Pancreas (tissue), 10 donors: ENCODE data around the gene POLR3E. TPM values are rescaled to one million over a fixed set of nuclear protein-coding genes. Genes with fewer than 3 reads are reported as not detected.

Experiments used
- ATAC-seq, 4 donors: fragments of 200-7000 bp; cut with Tn5 transposase; one replicate each; pipeline versions ENCODE4 v1.8.0 to v1.9.1; 2020; ENCODE audit warnings: mild to moderate bottlenecking in 4 of 4, moderate library complexity in 4 of 4
- DNase-seq, 6 donors: peaks; one replicate each; pipeline ENCODE4 v3.0.0-alpha.2; 2020
- FAIRE-seq: peaks from 2 replicates; lab custom pipeline; 2012; peaks lifted over from hg19 to GRCh38; lab: Jason Lieb, UNC
- H3K27ac ChIP-seq, 4 donors: fragments of 200-600 bp; sonication (generic); 1 replicate in 3 of 4; 2 replicates in 1 of 4; pipeline versions ENCODE4 v1.5.0 to v1.8.0; 2020
- H3K27me3 ChIP-seq, 4 donors: fragments of 200-600 bp; one replicate each; pipeline ENCODE4 v1.8.0; 2021
- H3K36me3 ChIP-seq, 3 donors: fragments of 200-600 bp; sonication (generic) in 1 of 3; one replicate each; pipeline versions ENCODE4 v1.5.0 to v1.8.0; 2020 to 2021
- H3K4me1 ChIP-seq, 3 donors: fragments of 200-600 bp; one replicate each; pipeline ENCODE4 v1.8.0; 2021
- H3K4me3 ChIP-seq, 4 donors: fragments of 200-600 bp; sonication (generic) in 2 of 4; one replicate each; pipeline versions ENCODE4 v1.5.0 to v1.8.0; 2020 to 2021
- H3K9me3 ChIP-seq, 4 donors: fragments of 200-600 bp; one replicate each; pipeline ENCODE4 v1.8.0; 2021
- CTCF ChIP-seq, 4 donors: fragments of 200-600 bp; sonication (generic) in 3 of 4; IDR thresholded peaks; one replicate each; pipeline versions ENCODE4 v1.5.0 to v1.8.0; 2021; ENCODE audit warnings: antibody characterized with exemption in 4 of 4
- WGBS, 2 donors: extraction: QIAGEN DNeasy Blood & Tissue Kit; methylation state at CpG; one replicate each; pipeline ENCODE4 v1.1.7; 2013; 5-methylcytosine and 5-hydroxymethylcytosine counted together
- intact Hi-C, 3 donors: fragments of 100-400 bp; cut with DNase I; formaldehyde crosslinking; loops; one replicate each; pipeline versions ENCODE4 v1.11.1 to v1.14.2; 2022
- polyA plus RNA-seq, 2 donors: library from polyadenylated mRNA; stranded (reverse); fragments of 200-250 nt; gene quantifications; one replicate each; pipeline ENCODE4 v1.2.3, GENCODE V29; 2013
- total RNA-seq, 6 donors: library from RNA; stranded (reverse); fragmentation: NEBNext Ultra II Directional in 4 of 6; extraction: Animal tissue kit (Norgen Biotek cat#: 25700) in 4 of 6; gene quantifications; one replicate each; pipeline versions ENCODE4 v1.2.1 to v1.2.4, GENCODE V29; 2021 to 2023
- donor health status: healthy with polysubstance abuse.
- donor health status: DM: no; HTN: no; CAD: no; lungs with moderate emphysema.
- donor health status: DM: no; HTN: no; CAD: no.
- donor health status: control.
- donor health status: control.
- donor health status: Bipolar disorder and iron deficiency.
- donor health status: DM: yes; HTN: yes; CAD: no.
- donor health status: DM: no; HTN: no; CAD: no.
- donor health status: DM: no; HTN: no; CAD: no.
- donor health status: DM: yes; HTN: yes; CAD: no.

POLR3E gene
- total and polyA plus RNA-seq, 8 donors = 26.3 to 38.3 (median 30.5) TPM

GRCh38 chr16:22313876-22314470 is 16.8 kb downstream of the POLR3E start:
- H3K27ac ChIP-seq = no peak overlapping the region
- FAIRE-seq = no peak
- no peak overlapping the region for H3K4me3 ChIP-seq
- intact Hi-C loops = no loop called here
- peaks cover 3 to 78% (median 37%) of the 10 kb centered on the region in 3 donors for H3K36me3 ChIP-seq
- H3K9me3 ChIP-seq = no peaks in the 10 kb centered on the region
- H3K27me3 ChIP-seq = no peaks in the 10 kb centered on the region
- ATAC-seq = no peak
- DNase-seq = peak in 1 of 6 donors; percentile 36
- 93 to 96% methylated on average over 10 of the region's 10 CpGs for WGBS, 2 donors
- no peaks in the 10 kb centered on the region for H3K4me1 ChIP-seq
- no peak for TF ChIP-seq CTCF (IDR thresholded peaks at IDR 0.05)

GRCh38 chr16:22314661-22315626 is 17.7 kb downstream of the POLR3E start:
- H3K9me3 ChIP-seq = no peaks in the 10 kb centered on the region
- FAIRE-seq (no peak), DNase-seq (peak in 1 of 6 donors; percentile 45), ATAC-seq (no peak)
- no peaks in the 10 kb centered on the region for H3K4me1 ChIP-seq
- H3K27ac ChIP-seq = no peak overlapping the region
- no peak for TF ChIP-seq CTCF (IDR thresholded peaks at IDR 0.05)
- peaks cover 3 to 74% (median 35%) of the 10 kb centered on the region in 3 donors for H3K36me3 ChIP-seq
- intact Hi-C loops = no loop called here
- no peaks in the 10 kb centered on the region for H3K27me3 ChIP-seq
- WGBS, 2 donors = 89 to 90% methylated on average over 37 of the region's 37 CpGs
- no peak overlapping the region for H3K4me3 ChIP-seq

GRCh38 chr16:22315979-22316378 is 18.8 kb downstream of the POLR3E start:
- 43 to 72% methylated on average over 1 of the region's 1 CpG for WGBS, 2 donors
- no peak for TF ChIP-seq CTCF (IDR thresholded peaks at IDR 0.05)
- Histone ChIP-seq H3K9me3 (no peaks in the 10 kb centered on the region), H3K27me3 (no peaks in the 10 kb centered on the region), H3K36me3 (peaks cover 0 to 65% (median 30%) of the 10 kb centered on the region in 3 donors), H3K4me1 (no peaks in the 10 kb centered on the region), H3K27ac (no peak overlapping the region), H3K4me3 (no peak overlapping the region)
- ATAC-seq = no peak
- intact Hi-C loops = no loop called here
- no peak for FAIRE-seq
- DNase-seq = no peak

GRCh38 chr16:22316411-22316811 is 19.2 kb downstream of the POLR3E start:
- no peak for FAIRE-seq
- H3K27me3 ChIP-seq = no peaks in the 10 kb centered on the region
- H3K4me1 ChIP-seq = no peaks in the 10 kb centered on the region
- no peak for ATAC-seq
- peak in 2 of 6 donors; percentile 54 to 74 for DNase-seq
- no peak overlapping the region for H3K4me3 ChIP-seq
- TF ChIP-seq CTCF (IDR thresholded peaks at IDR 0.05) = no peak
- H3K36me3 ChIP-seq = peaks cover 0 to 61% (median 30%) of the 10 kb centered on the region in 3 donors
- intact Hi-C loops = no loop called here
- WGBS, 2 donors = 88 to 94% methylated on average over 9 of the region's 9 CpGs
- H3K27ac ChIP-seq = no peak overlapping the region
- no peaks in the 10 kb centered on the region for H3K9me3 ChIP-seq
